Stimulated activated CD8-positive, alpha-beta memory T cell treated with anti-CD3 and anti-CD28 coated beads, Interleukin-7, amount 100 ng/mL, for 4 hours (primary cell): ENCODE results near the gene MYD88.

Experiments used
- DNase-seq, 2 donors: peaks; one replicate each; pipeline ENCODE4 v3.0.0-alpha.2; 2020; ENCODE audit warnings: low read depth in 2 of 2

The MYD88 gene

GRCh38 chr3:38138349-38139190 is at the start of gene MYD88:
Gene MYD88 (plus strand): TSS chr3:38138661. CDS start chr3:38138701, 40 bp downstream.
- DNase-seq, result peak; percentile 83 to 89

- DNase-seq, result no peak
These were observed 49.3 kb upstream of the MYD88 start for GRCh38 chr3:38089163-38089562.

GRCh38 chr3:38090453-38090852 is 48.0 kb upstream of the MYD88 start:
- no peak for DNase-seq

- no peak for DNase-seq
These were observed 43.5 kb upstream of the MYD88 start for GRCh38 chr3:38094999-38095398.

GRCh38 chr3:38095669-38096483 is 42.6 kb upstream of the MYD88 start:
- no peak for DNase-seq

GRCh38 chr3:38097446-38098375 is 40.8 kb upstream of the MYD88 start:
- no peak for DNase-seq

- no peak for DNase-seq
These were observed 40.1 kb upstream of the MYD88 start for GRCh38 chr3:38098376-38098723.

GRCh38 chr3:38099518-38099917 is 38.9 kb upstream of the MYD88 start:
- DNase-seq, result no peak

GRCh38 chr3:38100498-38100897 is 38.0 kb upstream of the MYD88 start:
- DNase-seq, result no peak

GRCh38 chr3:38101811-38102443 is 36.5 kb upstream of the MYD88 start:
- DNase-seq, result no peak

- DNase-seq, result no peak
These were observed 36.0 kb upstream of the MYD88 start for GRCh38 chr3:38102444-38102814.

- no peak for DNase-seq
These were observed 32.9 kb upstream of the MYD88 start for GRCh38 chr3:38105525-38105924.

GRCh38 chr3:38107911-38108648 is 30.4 kb upstream of the MYD88 start:
- no peak for DNase-seq

- DNase-seq, result no peak
These were observed 29.5 kb upstream of the MYD88 start for GRCh38 chr3:38108649-38109579.

- no peak for DNase-seq
These were observed 28.7 kb upstream of the MYD88 start for GRCh38 chr3:38109580-38110313.

GRCh38 chr3:38110314-38111050 is 28.0 kb upstream of the MYD88 start:
- DNase-seq, result no peak

- DNase-seq, result no peak
These were observed 27.3 kb upstream of the MYD88 start for GRCh38 chr3:38111201-38111600.

- no peak for DNase-seq
These were observed 26.6 kb upstream of the MYD88 start for GRCh38 chr3:38111696-38112377.
